Natural killer cell treated with Interleukin-12 subunit alpha and Interleukin-12 subunit beta and Interleukin-15 and Interleukin-18, amount 100 ng/mL, for 72 hours (primary cell): ENCODE data around the gene AARS2. TPM values are rescaled to one million over a fixed set of nuclear protein-coding genes. Genes with fewer than 3 reads are reported as not detected.
A peak's percentile ranks its signal among the peaks of the same experiment; 100 is the strongest.

ENCODE experiments used
- ATAC-seq, 2 donors: fragments of 150-1000 bp; cut with Tn5 transposase in 1 of 2; sonication (Bioruptor Pico), chemical (Tn5 transposase) in 1 of 2; 2 replicates each; pipeline ENCODE4 v1.10.0; 2021
- DNase-seq: peaks from one replicate; pipeline ENCODE4 v3.0.0; 2022; ENCODE audit warnings: low spot score
- H3K27ac Mint-ChIP-seq, 2 donors: 1 replicate in 1 of 2; 2 replicates in 1 of 2; pipeline ENCODE4 v1.8.0; 2022; ENCODE audit warnings: mixed read lengths in 2 of 2, mild to moderate bottlenecking in 1 of 2, moderate library complexity in 1 of 2
- H3K27me3 Mint-ChIP-seq, 2 donors: 1 replicate in 1 of 2; 2 replicates in 1 of 2; pipeline ENCODE4 v1.8.0; 2022; ENCODE audit warnings: mixed read lengths in 2 of 2
- H3K36me3 Mint-ChIP-seq: one replicate; pipeline ENCODE4 v1.8.0; 2022; ENCODE audit warnings: mixed read lengths
- H3K4me1 Mint-ChIP-seq, 2 donors: 1 replicate in 1 of 2; 2 replicates in 1 of 2; pipeline ENCODE4 v1.8.0; 2022; ENCODE audit warnings: low read depth in 2 of 2, mixed read lengths in 2 of 2, mild to moderate bottlenecking in 1 of 2
- H3K4me3 Mint-ChIP-seq: one replicate; pipeline ENCODE4 v1.8.0; 2022; ENCODE audit warnings: mixed read lengths
- H3K9me3 Mint-ChIP-seq: 2 replicates; pipeline ENCODE4 v1.8.0; 2022; ENCODE audit warnings: mixed read lengths
- total RNA-seq, 2 donors: library from RNA; stranded (reverse); gene quantifications; one replicate each; pipeline ENCODE4 v1.2.3, GENCODE V29; 2022

AARS2 gene
- total RNA-seq, 2 donors from 2014 or later, result 19.3 to 32.6 TPM

- DNase-seq (peak; percentile 72), ATAC-seq (peak; percentile 7 to 13)
- Mint-ChIP-seq H3K27ac (peak overlapping the region; percentile 95 to 99), H3K9me3 (no peaks in the 10 kb centered on the region), H3K4me1 (peaks cover 50 to 53% of the 10 kb centered on the region in 2 donors), H3K36me3 (peaks cover 10% of the 10 kb centered on the region), H3K27me3 (no peaks in the 10 kb centered on the region), H3K4me3 (peak overlapping the region; percentile 97)
These were observed 49.6 kb downstream of the AARS2 start for GRCh38 chr6:44263354-44264100.

- Mint-ChIP-seq H3K27me3 (no peaks in the 10 kb centered on the region), H3K27ac (peak overlapping the region; percentile 95 to 99), H3K9me3 (no peaks in the 10 kb centered on the region), H3K36me3 (peaks cover 10% of the 10 kb centered on the region), H3K4me3 (peak overlapping the region; percentile 97), H3K4me1 (peaks cover 58 to 61% of the 10 kb centered on the region in 2 donors)
- ATAC-seq, result no peak
- DNase-seq, result no peak
These were observed 50.4 kb downstream of the AARS2 start for GRCh38 chr6:44262467-44263353.

DNA sequence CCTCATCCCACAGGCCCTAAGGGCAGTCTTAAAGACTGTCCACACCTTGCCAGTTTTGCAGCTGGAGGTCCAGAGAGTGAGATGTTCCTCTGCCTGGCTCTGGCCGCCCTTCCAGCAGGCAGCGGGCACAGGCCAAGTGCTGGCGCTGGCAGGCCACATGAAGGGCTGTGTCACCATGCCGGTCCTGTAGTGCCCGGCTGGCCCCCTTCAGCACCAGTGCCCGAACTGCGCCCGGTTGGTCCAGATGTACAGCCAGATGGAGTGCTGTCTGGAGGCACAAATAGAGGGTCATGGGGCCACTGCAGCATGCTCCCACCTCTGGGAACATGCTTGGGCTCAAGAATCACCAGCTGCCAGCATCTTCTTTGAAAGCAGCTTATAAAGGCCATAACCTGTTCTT, 51.6 kb downstream of the AARS2 start:
- no peak for ATAC-seq
- H3K4me3 Mint-ChIP-seq, result no peak overlapping the region
- H3K4me1 Mint-ChIP-seq, result peaks cover 61 to 63% of the 10 kb centered on the region in 2 donors
- H3K27ac Mint-ChIP-seq, result peak overlapping the region in 1 of 2 donors; percentile 4
- no peak for DNase-seq
- H3K36me3 Mint-ChIP-seq, result peaks cover 10% of the 10 kb centered on the region
- no peaks in the 10 kb centered on the region for H3K9me3 Mint-ChIP-seq
- H3K27me3 Mint-ChIP-seq, result no peaks in the 10 kb centered on the region

DNA sequence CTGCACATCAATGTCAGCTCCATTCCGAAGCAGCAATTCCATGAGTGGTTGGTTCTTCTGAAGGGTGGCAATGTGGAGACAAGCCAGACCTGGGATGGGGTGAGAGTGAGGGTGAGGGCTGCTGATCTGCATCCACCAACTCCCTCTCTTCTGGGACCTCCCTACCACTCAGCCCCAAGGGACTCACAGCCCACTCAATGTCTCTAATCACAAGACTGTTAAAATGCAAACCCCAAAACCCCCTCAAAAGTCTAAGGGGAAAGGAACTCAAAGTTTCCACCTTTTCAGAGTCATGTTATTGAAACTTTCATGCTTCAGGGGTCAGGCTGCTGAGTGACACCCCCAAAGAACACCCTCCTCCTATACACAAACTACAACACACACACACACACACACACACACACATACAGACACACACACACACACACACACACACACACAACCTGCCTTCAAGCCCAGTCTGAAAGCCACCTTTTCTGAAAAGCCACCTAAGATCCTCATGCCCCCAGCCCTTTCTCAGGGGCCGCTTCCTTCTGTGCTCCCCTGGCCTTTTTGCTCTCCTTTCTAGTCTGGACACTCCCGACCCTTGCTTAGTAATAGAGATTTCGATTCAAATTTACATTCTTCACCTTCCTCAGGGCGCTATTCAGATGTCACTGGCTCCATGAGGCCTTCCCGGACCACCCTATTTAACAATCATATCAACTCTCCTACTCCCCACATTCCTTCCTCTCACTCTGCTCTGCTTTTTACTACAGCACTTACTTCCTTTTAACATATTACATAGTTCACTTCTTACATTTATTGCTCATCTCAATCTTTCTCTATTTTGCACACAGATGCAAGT, 52.5 kb downstream of the AARS2 start:
- Mint-ChIP-seq H3K9me3 (no peaks in the 10 kb centered on the region), H3K4me3 (peak overlapping the region; percentile 2), H3K36me3 (peaks cover 10% of the 10 kb centered on the region), H3K4me1 (peaks cover 63 to 65% of the 10 kb centered on the region in 2 donors), H3K27me3 (no peaks in the 10 kb centered on the region), H3K27ac (peak overlapping the region in 1 of 2 donors; percentile 4)
- no peak for ATAC-seq
- DNase-seq, result no peak

DNA sequence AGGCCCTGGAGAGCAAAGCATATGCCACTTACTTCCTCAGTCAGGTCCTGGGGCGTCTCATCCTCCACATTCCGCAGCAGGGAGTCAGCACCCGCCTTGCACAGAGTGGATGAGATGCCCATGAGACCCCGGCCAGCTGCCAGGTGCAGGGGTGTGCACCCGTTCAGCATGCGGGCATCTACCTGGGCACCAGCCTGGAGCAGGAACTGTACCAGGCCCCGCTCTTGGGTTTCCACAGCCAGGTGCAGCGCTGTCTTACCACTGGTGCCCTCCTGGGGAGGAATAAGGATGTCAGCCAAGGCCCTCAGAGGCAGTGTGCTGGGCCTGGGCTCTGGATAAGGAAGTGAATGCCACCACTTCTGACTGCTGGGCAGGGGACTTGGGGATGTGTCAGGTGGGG, 53.1 kb downstream of the AARS2 start:
- no peaks in the 10 kb centered on the region for H3K9me3 Mint-ChIP-seq
- peaks cover 10% of the 10 kb centered on the region for H3K36me3 Mint-ChIP-seq
- no peaks in the 10 kb centered on the region for H3K27me3 Mint-ChIP-seq
- peaks cover 66 to 72% of the 10 kb centered on the region in 2 donors for H3K4me1 Mint-ChIP-seq
- no peak overlapping the region for H3K4me3 Mint-ChIP-seq
- H3K27ac Mint-ChIP-seq, result no peak overlapping the region
- ATAC-seq (no peak), DNase-seq (no peak)

GRCh38 chr6:44258921-44259320, 54.2 kb downstream of the AARS2 start:
- Mint-ChIP-seq H3K4me3 (peak overlapping the region; percentile 79), H3K27me3 (no peaks in the 10 kb centered on the region)
- ATAC-seq, result no peak

DNA sequence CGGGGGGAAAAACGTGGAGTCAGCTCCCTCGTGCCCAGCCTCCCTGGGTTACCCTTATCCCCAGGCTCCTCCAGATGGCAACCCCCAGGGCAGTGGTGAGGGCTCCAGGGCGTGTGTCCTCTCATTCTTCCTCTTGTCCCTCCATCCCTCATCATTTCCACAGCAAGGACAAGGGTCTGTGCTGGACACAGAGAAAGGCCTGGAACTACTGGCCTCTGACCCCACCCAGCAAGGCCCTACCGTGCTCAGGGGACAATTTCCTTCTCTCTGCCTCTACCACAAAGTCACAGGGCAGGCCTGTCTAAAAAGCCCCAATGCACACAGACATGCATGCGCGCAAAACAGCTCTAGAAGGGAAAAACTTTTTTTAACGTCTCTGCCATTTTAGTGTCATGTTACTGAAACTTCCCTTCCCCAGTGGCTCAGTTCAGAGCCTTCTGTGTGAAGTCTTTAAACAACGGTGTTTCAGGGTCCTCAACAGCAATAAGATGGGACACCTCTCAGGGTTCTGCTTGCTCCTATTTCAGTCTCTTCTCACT, 54.8 kb downstream of the AARS2 start:
- Mint-ChIP-seq H3K9me3 (no peaks in the 10 kb centered on the region), H3K27ac (peak overlapping the region; percentile 74 to 93), H3K4me1 (peaks cover 63 to 64% of the 10 kb centered on the region in 2 donors), H3K27me3 (no peaks in the 10 kb centered on the region), H3K36me3 (peaks cover 20% of the 10 kb centered on the region), H3K4me3 (peak overlapping the region; percentile 79)
- ATAC-seq (no peak), DNase-seq (no peak)

More at GRCh38 chr6:44258921-44259320, 54.2 kb downstream of the AARS2 start:
- peaks cover 64 to 68% of the 10 kb centered on the region in 2 donors for H3K4me1 Mint-ChIP-seq
- no peaks in the 10 kb centered on the region for H3K9me3 Mint-ChIP-seq
- peak overlapping the region; percentile 74 to 93 for H3K27ac Mint-ChIP-seq
- no peak for DNase-seq
- peaks cover 15% of the 10 kb centered on the region for H3K36me3 Mint-ChIP-seq

GRCh38 chr6:44257753-44258324, 55.3 kb downstream of the AARS2 start:
- Mint-ChIP-seq H3K36me3 (peaks cover 25% of the 10 kb centered on the region), H3K9me3 (no peaks in the 10 kb centered on the region), H3K27ac (peak overlapping the region; percentile 74 to 93), H3K4me3 (peak overlapping the region; percentile 79), H3K27me3 (no peaks in the 10 kb centered on the region), H3K4me1 (peaks cover 63 to 64% of the 10 kb centered on the region in 2 donors)
- DNase-seq (no peak), ATAC-seq (peak in 1 of 2 donors; percentile 0)

- DNase-seq, result peak; percentile 80
- ATAC-seq, result peak; percentile 88 to 89
- Mint-ChIP-seq H3K36me3 (peaks cover 28% of the 10 kb centered on the region), H3K9me3 (no peaks in the 10 kb centered on the region), H3K4me1 (peaks cover 59 to 63% of the 10 kb centered on the region in 2 donors), H3K4me3 (peak within 1 kb of the TSS; percentile 88), H3K27ac (peak within 1 kb of the TSS; percentile 93 to 98), H3K27me3 (no peaks in the 10 kb centered on the region)
These were observed 56.0 kb downstream of the AARS2 start, which contains the start of gene SLC35B2 for GRCh38 chr6:44257025-44257752. Gene SLC35B2 (minus strand): TSS chr6:44257528. CDS start chr6:44257410, 118 bp downstream.

DNA sequence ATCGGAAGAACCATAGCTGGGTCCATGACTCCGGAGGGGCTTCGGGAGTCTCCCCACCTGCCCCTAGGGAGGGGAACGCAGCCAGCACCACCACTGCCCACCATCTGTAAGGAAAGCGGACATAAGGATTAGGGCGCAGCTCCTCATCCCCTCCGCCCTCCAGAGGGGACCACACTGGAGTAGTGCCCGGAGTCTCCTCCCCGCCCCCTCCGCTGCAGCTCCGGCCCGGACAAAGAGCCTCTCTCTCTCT, 56.4 kb downstream of the AARS2 start:
- ATAC-seq (no peak), DNase-seq (no peak)
- H3K4me3 Mint-ChIP-seq, result peak overlapping the region; percentile 88
- peaks cover 64 to 66% of the 10 kb centered on the region in 2 donors for H3K4me1 Mint-ChIP-seq
- peak overlapping the region; percentile 91 to 98 for H3K27ac Mint-ChIP-seq
- peaks cover 33% of the 10 kb centered on the region for H3K36me3 Mint-ChIP-seq
- H3K27me3 Mint-ChIP-seq, result no peaks in the 10 kb centered on the region
- no peaks in the 10 kb centered on the region for H3K9me3 Mint-ChIP-seq

DNA sequence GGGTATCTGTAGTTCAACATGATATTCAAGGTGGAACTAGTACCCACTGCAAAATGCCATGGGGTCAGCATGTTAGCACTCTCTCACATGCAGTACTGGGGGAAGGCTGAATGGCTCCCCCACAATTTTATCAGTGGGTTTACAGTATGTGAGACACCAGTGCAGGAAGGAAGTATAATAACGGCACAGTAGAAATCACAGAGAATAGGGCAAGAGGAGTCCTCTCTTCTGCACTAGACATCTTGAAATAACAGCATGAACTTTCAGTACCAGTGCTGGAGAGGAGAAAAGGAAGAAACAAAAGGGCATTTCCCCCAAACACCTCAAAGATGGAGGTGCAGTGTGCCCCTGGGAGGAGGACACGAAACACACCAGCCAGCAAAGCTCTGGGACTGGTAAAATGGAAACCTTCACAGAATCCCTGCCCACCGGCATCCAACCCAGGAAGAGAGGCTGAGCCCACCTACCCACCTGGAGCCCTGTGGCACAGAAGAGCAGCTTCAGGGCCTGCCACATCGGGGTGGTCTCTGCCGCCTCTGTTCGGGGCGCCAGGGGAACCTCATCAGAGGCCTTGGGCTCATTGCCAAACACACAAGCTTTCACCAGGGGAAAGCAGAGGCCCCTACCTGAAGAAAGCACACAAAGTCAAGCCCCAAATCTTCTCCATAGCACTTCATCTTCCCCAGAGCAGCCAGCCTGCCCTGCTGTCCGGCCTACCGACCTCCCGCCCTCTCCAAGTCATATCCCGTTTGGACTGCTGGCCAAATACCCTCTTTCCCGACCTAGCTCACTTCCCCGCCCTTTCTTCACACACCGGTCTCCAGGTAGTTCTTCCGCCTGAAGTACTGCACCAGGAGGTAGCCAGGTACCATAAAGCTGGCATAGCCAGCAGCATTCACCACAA, 57.0 kb downstream of the AARS2 start:
- H3K27ac Mint-ChIP-seq, result peak overlapping the region; percentile 91 to 98
- H3K27me3 Mint-ChIP-seq, result no peaks in the 10 kb centered on the region
- H3K9me3 Mint-ChIP-seq, result no peaks in the 10 kb centered on the region
- peak overlapping the region; percentile 88 for H3K4me3 Mint-ChIP-seq
- ATAC-seq (no peak), DNase-seq (no peak)
- H3K36me3 Mint-ChIP-seq, result peaks cover 36% of the 10 kb centered on the region
- H3K4me1 Mint-ChIP-seq, result peaks cover 65 to 67% of the 10 kb centered on the region in 2 donors
